GM19438 (cell line): ENCODE data around the gene MSH4.
"Not testable (repeated sequence)": the region's sequence is repeated elsewhere in the genome, so short reads cannot be mapped to it uniquely, and the experiment has no call there.

Experiments used
- ATAC-seq: cut with Tn5 transposase; IDR thresholded peaks from one replicate; pipeline ENCODE4 v1.9.1; 2021; ENCODE audit warnings: low read depth; ENCODE audit not compliant: unreplicated experiment

Gene MSH4

DNA sequence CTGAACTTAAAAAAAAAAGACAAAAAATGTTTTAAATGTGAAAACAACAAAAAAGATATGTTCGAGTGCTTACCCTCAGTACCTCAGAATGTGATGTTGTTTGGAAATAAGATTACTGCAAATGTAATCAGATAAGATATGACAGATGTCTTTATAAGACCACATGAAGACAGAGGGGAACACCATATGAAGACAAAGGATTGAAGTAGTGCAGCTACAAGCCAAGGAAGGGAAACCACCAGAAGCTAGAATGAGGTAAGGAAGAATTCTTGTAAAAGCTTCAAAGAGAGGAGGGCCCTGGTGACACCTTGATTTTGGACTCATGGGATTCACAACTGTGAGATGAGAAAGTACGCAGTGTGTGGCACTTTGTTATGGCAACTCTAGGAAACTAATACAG is 120.2 kb downstream of the MSH4 start:
- no peak for ATAC-seq

DNA sequence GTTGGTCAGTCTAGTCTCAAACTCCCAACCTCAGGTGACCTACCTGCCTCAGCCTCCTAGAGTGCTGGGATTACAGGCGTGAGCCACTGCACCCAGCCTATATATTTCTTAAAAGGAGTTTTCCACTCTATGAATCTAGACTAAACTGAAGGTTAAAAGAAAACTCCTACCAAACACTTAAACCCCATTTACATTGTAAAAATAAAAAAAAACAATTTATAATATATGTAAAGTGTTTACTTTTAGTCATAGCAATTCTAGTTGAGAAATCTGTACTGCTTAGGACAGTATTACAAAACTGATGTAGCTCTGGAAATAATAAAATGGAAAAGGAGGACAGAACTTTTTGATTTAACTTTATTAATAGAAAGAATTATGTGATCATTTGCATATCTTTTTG is 126.0 kb downstream of the MSH4 start:
- no peak for ATAC-seq

DNA sequence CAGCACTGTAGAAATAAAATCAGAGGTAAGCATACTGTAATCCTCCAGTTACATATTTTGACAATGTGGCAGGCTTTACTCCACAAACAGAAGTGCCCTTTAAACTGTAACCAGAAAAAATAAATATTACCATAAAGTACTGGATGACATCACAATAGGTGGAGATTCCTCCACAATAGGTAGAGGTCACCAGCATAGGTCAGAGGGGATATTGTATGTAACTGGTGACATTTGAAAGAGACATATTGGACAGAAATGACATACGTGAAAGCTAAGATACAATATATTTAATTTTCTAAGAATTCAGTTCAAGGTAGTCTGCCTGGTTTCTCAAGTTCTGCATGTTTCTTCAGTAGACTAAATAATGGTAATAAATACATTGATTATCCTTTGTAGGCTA is 135.6 kb downstream of the MSH4 start, which contains the start of gene ASB17:
Gene ASB17, minus strand, starts transcription at position 101 of the 400 bp plus-strand sequence. CDS start 113 bp downstream, outside the sequence.
- ATAC-seq, result no peak

DNA sequence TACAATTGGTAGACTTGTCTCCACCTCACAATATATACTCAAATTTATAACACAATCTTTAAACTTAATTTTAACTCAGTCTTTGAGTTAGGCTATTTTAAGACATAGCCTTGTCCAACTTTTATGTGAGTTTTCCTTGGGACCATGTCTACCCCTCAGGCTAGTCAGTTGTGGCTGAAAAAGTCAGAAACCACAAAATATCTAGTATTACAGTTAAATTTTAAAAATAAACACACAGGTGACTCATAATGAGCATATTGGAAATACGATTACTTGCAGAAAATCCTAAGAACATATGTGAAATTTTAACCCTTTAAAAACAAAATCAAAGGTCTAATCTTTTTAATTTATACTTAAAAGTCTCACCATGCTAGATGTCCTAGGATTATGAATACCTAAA is 140.4 kb downstream of the MSH4 start:
- ATAC-seq, result no peak

DNA sequence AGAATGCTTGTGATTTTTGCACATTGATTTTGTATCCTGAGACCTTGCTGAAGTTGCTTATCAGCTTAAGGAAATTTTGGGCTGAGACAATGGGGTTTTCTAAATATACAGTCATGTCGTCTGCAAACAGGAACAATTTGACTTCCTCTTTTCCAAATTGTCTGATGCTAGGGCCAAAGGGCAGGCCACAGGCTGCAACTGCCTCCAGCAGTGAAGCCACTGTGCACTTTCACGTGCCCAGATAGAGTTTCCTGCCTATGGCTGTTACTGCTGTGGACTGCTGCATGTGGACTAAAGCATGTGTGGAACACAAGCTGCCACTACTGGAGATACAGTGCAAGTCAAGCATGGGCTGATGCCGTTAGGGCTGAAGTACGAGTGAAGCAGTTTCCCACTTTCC is 146.4 kb downstream of the MSH4 start:
- not testable (repeated sequence) for ATAC-seq

DNA sequence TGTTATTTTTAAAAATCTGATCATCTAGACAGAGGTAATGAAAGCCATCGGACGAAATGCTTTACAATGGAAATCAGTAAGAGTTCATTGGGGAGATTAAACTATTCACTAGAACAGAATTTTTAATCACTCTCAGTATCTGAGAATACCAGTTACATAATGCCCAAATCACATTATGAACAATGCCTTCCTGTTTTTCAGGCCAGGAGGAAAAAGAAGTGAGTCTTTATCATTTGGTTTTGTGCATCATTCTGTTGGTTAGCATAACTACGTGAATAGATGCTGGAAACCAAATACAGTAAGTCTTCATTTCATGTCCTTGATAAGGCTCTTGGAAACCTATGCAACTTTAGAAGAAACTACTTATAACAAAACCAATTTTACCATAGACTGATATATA is 153.5 kb downstream of the MSH4 start:
- ATAC-seq, result no peak

DNA sequence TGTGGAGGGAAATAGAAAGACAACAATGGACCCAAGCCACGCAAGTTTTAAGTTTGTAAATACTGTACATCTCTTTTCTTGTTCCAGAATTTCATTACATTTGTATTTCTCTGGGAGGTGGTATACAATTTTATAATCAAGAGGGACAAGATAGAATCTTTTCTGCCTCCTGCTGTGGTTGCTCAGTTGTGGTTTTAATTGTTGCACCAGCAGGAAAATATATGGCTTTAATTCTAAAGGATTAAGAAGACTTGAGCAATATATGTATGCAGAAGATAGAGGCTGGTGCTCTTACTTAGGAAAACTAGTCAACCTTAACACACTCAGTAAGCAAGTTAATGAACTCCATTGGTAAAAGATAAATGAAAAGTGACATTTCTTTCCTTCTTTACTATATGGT is 155.3 kb downstream of the MSH4 start:
- no peak for ATAC-seq

DNA sequence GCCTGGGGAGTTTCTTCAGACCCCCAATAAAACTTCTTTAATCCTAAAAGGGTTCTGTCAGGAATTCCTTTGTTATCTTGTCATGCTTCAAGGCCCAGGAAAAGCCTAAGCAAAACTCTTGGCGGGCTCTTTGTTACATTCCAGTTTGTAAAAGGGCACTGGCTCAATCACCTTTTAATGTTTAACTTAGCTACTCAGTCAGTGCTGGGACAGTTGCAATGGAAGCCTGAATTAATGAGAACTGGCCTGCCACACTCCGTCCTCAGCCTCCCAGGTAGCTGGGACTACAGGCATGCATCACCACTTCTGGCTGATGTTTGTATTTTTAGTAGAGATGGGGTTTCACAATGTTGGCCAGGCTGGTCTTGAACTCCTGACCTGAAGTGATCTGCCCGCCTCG is 156.8 kb downstream of the MSH4 start:
- no peak for ATAC-seq

DNA sequence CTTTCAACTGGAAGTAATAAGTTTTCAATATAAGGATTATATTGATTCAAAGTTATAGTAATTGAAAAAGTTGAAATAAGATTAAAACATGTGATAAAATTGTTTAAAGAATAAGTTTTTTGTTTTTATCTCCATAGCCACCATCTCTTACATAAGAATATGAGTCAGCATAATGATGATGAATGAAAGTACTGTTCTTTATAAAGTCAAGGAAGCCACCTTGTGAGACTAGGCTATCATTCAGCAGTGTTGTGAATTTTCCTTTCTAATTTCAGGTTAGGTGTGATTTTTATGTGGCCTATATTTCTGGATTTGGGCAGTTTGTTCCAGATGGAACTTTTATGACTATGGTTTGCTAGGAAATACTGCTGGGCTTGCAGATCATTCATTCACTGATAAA is 157.9 kb downstream of the MSH4 start:
- no peak for ATAC-seq
